HG02763 (cell line): ENCODE results near the gene CBLB.

Experiments used
- ATAC-seq: cut with Tn5 transposase; IDR thresholded peaks from one replicate; pipeline ENCODE4 v1.9.1; 2021; ENCODE audit warnings: mild to moderate bottlenecking, moderate library complexity; ENCODE audit not compliant: unreplicated experiment

Gene CBLB

GRCh38 chr3:105715372-105715771 lies 153.4 kb downstream of the CBLB start:
- ATAC-seq = no peak

- ATAC-seq = no peak
These were observed 154.4 kb downstream of the CBLB start for GRCh38 chr3:105714453-105714852.

- no peak for ATAC-seq
These were observed 159.8 kb downstream of the CBLB start for GRCh38 chr3:105708980-105709379.

- ATAC-seq = no peak
These were observed 161.8 kb downstream of the CBLB start for GRCh38 chr3:105707009-105707408.

DNA sequence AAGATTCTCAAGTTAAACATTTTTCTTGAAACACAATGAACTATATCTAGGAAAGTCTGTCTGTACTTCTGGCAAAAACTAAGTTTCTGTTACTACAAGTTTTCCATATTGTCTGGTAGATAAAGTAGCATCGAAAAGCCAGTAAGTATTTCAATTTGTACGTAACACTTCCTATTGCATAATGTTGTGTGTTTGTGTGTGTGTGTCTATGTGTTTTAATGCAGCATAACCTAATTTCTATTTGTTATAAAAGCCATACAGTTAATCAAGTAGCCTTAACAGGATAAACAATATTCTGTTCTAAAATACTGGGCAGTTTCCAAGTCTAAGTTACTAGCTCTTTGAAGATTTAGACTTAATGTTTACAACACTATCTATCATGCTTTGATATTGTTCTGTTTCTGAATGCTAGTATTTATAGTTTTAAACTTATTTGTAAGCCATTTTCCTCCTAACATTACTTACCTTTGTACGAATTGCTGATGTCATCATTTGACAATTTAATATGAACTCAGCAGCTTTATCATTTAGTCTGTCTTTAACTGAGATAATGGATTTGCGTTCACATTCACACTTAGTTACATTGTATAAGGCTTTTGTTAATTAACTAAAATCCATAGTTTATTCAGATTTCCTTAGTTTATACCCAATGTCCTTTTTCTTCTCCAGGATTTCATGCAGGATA lies 163.9 kb downstream of the CBLB start:
- ATAC-seq = no peak

DNA sequence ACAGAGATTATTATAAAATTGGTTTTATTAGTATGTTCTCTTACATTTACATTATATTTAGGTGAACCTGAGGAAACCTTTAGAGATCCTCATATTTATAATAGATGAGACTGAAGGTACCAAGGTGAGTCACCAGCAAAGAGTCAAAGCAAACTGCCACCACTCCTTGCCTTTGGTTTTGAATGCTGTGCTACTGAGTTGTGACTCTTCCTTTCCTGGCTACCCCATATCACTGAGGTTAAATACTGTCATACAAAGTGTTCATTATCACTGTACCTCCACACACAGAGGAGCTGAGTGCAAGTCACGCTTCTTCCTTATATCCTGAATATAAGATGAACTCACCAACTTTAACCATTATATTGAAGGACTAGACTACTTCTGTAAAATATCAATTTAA lies 168.2 kb downstream of the CBLB start:
- ATAC-seq = no peak

DNA sequence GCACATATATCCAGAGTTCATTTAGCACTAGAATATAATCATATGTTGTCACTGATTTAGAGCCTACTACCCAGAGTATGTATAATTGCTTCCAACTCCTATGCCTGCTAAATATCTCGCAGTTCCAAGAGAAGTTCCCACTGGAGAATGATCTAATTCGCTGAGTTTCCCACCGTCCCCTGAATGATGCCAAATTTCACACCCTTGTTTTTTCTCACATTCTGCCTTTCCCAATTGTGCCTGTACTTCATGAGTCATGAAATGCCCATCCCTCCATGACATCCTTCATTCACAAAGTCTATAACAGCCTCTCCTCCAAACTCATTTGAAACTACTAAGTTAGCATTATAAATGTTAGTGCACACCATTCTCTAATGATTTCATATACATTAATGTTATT lies 177.2 kb downstream of the CBLB start:
- ATAC-seq = no peak

DNA sequence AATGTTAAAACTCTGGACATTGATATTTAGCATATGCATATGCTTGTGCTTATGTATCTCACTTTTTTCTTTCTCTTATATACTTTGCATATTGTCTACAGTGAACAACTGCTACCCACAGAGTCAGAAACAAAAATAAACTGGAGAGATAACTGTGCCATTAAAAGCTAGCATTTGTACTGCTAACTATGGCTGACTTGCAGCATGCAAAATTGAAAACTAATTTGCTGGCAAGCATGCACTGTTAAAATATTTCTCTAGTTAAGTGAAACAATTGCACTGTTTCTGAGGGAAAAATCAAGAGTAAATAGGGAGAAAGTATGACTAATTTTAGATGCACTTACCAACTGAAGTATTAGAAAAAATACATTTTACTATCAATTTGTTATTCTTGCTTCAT lies 177.8 kb downstream of the CBLB start:
- no peak for ATAC-seq

DNA sequence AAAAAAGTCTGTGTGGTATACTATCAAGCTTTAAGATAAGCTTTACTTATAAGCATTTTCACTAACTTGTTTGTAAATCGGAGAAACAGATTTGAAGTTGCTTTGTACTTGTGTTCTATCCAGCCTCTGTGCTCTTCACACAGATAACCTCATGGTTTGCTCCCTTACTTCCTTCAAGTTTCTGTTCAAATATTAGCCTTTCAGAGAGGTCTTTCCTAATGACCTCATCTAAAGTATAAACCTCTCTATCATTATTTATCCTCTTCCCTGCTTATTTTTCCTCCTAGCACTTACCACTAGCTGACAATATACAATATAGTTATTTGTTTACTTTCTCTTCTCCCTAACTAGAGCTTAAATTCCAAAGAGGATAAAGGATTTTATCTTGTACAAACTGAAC lies 180.0 kb downstream of the CBLB start:
- no peak for ATAC-seq

- no peak for ATAC-seq
These were observed 182.4 kb downstream of the CBLB start for GRCh38 chr3:105686278-105686897.

GRCh38 chr3:105679951-105680350 lies 188.9 kb downstream of the CBLB start:
- no peak for ATAC-seq

DNA sequence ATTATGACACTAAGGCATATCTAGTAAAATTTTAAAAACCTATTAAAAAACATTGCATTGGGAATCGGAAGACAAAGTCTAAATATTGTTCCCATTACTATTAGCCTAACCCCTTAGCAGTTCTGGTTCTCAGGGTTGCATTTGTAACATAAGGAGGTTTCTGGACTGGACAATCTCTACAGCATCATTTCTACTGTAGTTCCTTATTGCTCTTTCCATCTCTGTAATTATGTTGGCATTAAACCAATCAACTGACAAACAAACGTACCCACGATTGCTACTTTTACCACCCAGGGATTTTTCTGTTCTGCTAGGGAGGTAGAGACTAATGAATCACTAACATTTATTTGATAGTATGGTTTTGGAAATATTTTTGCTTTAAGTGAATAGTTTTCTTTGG lies 190.8 kb downstream of the CBLB start:
- ATAC-seq = no peak

GRCh38 chr3:105676621-105677300 lies 192.1 kb downstream of the CBLB start:
- no peak for ATAC-seq

GRCh38 chr3:105674437-105675065 lies 194.3 kb downstream of the CBLB start:
- ATAC-seq = no peak

- no peak for ATAC-seq
These were observed 195.8 kb downstream of the CBLB start for GRCh38 chr3:105672996-105673395.

- no peak for ATAC-seq
These were observed 206.5 kb downstream of the CBLB start for GRCh38 chr3:105662306-105662705.

GRCh38 chr3:105661461-105661860 lies 207.4 kb downstream of the CBLB start:
- ATAC-seq = no peak

- no peak for ATAC-seq
These were observed 211.9 kb downstream of the CBLB start for GRCh38 chr3:105656651-105657504.

GRCh38 chr3:105653868-105654267 lies 214.9 kb downstream of the CBLB start:
- ATAC-seq = no peak

DNA sequence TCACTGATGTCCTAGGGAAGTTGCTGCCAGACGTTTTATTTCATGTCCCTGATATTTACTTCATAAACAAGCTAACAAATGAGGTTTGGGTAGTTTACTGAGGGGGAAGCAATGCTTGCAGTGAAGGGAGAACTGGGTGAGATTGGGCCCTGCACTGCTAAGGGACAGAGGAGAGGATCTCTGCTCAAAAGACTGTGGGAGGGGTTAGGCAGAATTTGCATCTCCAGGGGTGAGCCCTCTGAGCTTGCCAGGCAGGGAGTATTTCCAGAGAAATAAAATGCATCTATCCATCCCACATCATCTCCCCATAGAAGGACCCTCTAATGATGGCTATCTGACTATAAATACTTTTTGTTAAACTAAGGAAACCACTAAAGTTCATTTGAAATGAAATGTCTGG lies 215.6 kb downstream of the CBLB start:
- ATAC-seq = no peak

- no peak for ATAC-seq
These were observed 219.3 kb downstream of the CBLB start for GRCh38 chr3:105649480-105649879.
